ENCODE data around the gene MID2. TPM values are rescaled to one million over a fixed set of nuclear protein-coding genes. Genes with fewer than 3 reads are reported as not detected.

MID2 gene
- total RNA-seq, 1 donor from 2014 or later = 25.5 TPM

DNA sequence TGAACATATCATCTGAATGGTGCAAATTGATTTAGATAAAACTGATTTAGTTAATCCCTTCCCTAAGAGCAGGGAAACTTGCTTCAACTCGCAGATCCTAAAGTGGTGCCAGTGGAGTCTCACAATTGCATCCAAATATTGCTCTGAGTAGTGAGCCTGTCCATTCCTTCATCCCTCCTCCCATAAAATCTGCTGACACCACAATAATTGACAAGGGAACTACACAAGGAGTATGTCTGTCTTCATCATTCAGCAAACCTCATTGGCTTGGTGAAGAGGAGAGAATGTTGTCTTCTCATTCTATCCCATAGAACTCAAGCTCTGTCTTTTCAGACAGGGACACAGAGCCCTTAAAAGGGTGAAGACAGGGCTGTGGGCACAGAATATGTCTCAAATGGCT, 4.2 kb downstream of the MID2 start:
- no peak overlapping the region for H3K27ac ChIP-seq
- no peaks in the 10 kb centered on the region for H3K36me3 ChIP-seq
- no peaks in the 10 kb centered on the region for H3K27me3 ChIP-seq
- intact Hi-C loops (cut with DNase I) = no loop called here
- peaks cover 6% of the 10 kb centered on the region for H3K4me1 ChIP-seq
- no peak overlapping the region for H3K4me3 ChIP-seq
- H3K9me3 ChIP-seq = no peaks in the 10 kb centered on the region
- DNase-seq (ENCODE audit: extremely low spot score in 2 of 2) = no peak
- no peak for TF ChIP-seq CTCF (IDR thresholded peaks at IDR 0.05)
- no peak for TF ChIP-seq POLR2A (IDR thresholded peaks at IDR 0.05)
- no peak for TF ChIP-seq POLR2AphosphoS5 (IDR thresholded peaks at IDR 0.05; ENCODE audit: insufficient read depth in 1 of 2, low read depth in 1 of 2)

DNA sequence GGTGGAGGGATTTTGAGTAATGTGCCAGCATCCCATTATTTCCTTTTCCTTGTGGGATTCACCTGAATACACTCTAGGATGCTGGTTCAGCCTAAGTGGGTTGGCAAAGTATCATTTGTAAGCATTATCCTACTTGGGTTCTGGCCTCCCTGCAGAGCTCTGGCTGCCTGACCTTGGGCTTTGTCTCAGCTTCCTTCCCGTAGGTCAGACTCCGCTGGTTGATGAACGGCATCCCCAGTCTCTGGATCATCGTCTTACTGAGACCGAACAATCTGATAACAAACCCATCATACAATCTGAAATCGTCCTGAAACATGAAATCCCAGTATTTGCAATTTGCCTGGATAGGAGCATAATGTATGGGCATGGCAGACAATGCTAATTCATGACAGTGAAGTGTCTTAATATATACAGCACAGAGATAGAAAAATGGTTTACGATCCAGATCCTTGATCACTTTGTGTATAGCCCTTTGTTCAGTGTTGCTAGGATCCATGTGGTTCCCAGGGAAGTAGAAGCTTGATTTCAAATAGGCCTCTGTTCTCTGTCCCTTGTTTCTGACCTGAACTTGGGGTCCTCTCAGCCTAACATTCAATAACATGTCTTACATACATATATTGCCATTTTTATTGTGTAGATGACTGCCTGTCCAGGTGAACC, 5.5 kb downstream of the MID2 start:
- Histone ChIP-seq H3K4me1 (no peaks in the 10 kb centered on the region), H3K4me3 (no peak overlapping the region), H3K36me3 (no peaks in the 10 kb centered on the region), H3K27ac (no peak overlapping the region), H3K9me3 (no peaks in the 10 kb centered on the region), H3K27me3 (no peaks in the 10 kb centered on the region)
- intact Hi-C loops (cut with DNase I) = no loop called here
- no peak for DNase-seq (ENCODE audit: extremely low spot score in 2 of 2)
- TF ChIP-seq POLR2A (IDR thresholded peaks at IDR 0.05) (no peak), CTCF (IDR thresholded peaks at IDR 0.05) (no peak), POLR2AphosphoS5 (IDR thresholded peaks at IDR 0.05; ENCODE audit: insufficient read depth in 1 of 2, low read depth in 1 of 2) (no peak)

GRCh38 chrX:107834275-107835201, 8.9 kb downstream of the MID2 start:
- intact Hi-C loops (cut with DNase I) = no loop called here
- no peak for DNase-seq (ENCODE audit: extremely low spot score in 2 of 2)

GRCh38 chrX:107836958-107837357, 11.3 kb downstream of the MID2 start:
- H3K9me3 ChIP-seq = no peaks in the 10 kb centered on the region
- no peaks in the 10 kb centered on the region for H3K36me3 ChIP-seq
- no peaks in the 10 kb centered on the region for H3K27me3 ChIP-seq
- H3K4me1 ChIP-seq = no peaks in the 10 kb centered on the region
- DNase-seq (ENCODE audit: extremely low spot score in 2 of 2) = no peak
- H3K27ac ChIP-seq = no peak overlapping the region
- H3K4me3 ChIP-seq = no peak overlapping the region
- intact Hi-C loops (cut with DNase I) = no loop called here
- TF ChIP-seq CTCF (IDR thresholded peaks at IDR 0.05) = no peak
- no peak for TF ChIP-seq POLR2AphosphoS5 (IDR thresholded peaks at IDR 0.05; ENCODE audit: insufficient read depth in 1 of 2, low read depth in 1 of 2)
- TF ChIP-seq POLR2A (IDR thresholded peaks at IDR 0.05) = no peak

More at GRCh38 chrX:107834275-107835201, 8.9 kb downstream of the MID2 start:
- Histone ChIP-seq H3K4me1 (no peaks in the 10 kb centered on the region), H3K36me3 (no peaks in the 10 kb centered on the region), H3K9me3 (no peaks in the 10 kb centered on the region), H3K27ac (no peak overlapping the region), H3K27me3 (no peaks in the 10 kb centered on the region), H3K4me3 (no peak overlapping the region)
- TF ChIP-seq POLR2AphosphoS5 (IDR thresholded peaks at IDR 0.05; ENCODE audit: insufficient read depth in 1 of 2, low read depth in 1 of 2) (no peak), POLR2A (IDR thresholded peaks at IDR 0.05) (no peak), CTCF (IDR thresholded peaks at IDR 0.05) (no peak)
